Right forelimb (tissue), 1 donor: Measurements from ENCODE around the gene ASB8.
A peak's percentile ranks its signal among the peaks of the same experiment; 100 is the strongest.
"Not testable (repeated sequence)": the region's sequence is repeated elsewhere in the genome, so short reads cannot be mapped to it uniquely, and the experiment has no call there.

Experiments
- DNase-seq: peaks from one replicate; pipeline ENCODE4 v3.0.0-alpha.2; 2018

The ASB8 gene

GRCh38 chr12:48131517-48131916 is 25.8 kb downstream of the ASB8 start:
- DNase-seq, result no peak

- no peak for DNase-seq
Observed at GRCh38 chr12:48129376-48129775, 27.9 kb downstream of the ASB8 start.

GRCh38 chr12:48128800-48129199 is 28.5 kb downstream of the ASB8 start:
- no peak for DNase-seq

- no peak for DNase-seq
Observed at GRCh38 chr12:48126953-48127630, 30.2 kb downstream of the ASB8 start.

GRCh38 chr12:48125985-48126384 is 31.3 kb downstream of the ASB8 start:
- DNase-seq, result no peak

- DNase-seq, result not testable (repeated sequence)
Observed at GRCh38 chr12:48125542-48125941, 31.8 kb downstream of the ASB8 start.

GRCh38 chr12:48123169-48123568 is 34.1 kb downstream of the ASB8 start:
- DNase-seq, result no peak

- no peak for DNase-seq
Observed at GRCh38 chr12:48122065-48122834, 35.1 kb downstream of the ASB8 start.

- no peak for DNase-seq
Observed at GRCh38 chr12:48121522-48121921, 35.8 kb downstream of the ASB8 start.

- DNase-seq, result no peak
Observed at GRCh38 chr12:48119834-48120195, 37.5 kb downstream of the ASB8 start.

- peak; percentile 88 for DNase-seq
Observed at GRCh38 chr12:48119078-48119833, 38.1 kb downstream of the ASB8 start, which contains the start of gene PFKM. Gene PFKM (plus strand): TSS chr12:48119364. CDS start chr12:48122775, 3,411 bp downstream.

GRCh38 chr12:48118284-48118871 is 38.9 kb downstream of the ASB8 start:
- no peak for DNase-seq

- no peak for DNase-seq
Observed at GRCh38 chr12:48115957-48116356, 41.4 kb downstream of the ASB8 start.

- DNase-seq, result not testable (repeated sequence)
Observed at GRCh38 chr12:48111312-48111693, 46.0 kb downstream of the ASB8 start.

- DNase-seq, result no peak
Observed at GRCh38 chr12:48110691-48111311, 46.5 kb downstream of the ASB8 start.

- DNase-seq, result no peak
Observed at GRCh38 chr12:48109424-48109823, 47.9 kb downstream of the ASB8 start.

GRCh38 chr12:48106681-48107613 is 50.4 kb downstream of the ASB8 start:
- DNase-seq, result no peak

GRCh38 chr12:48105867-48106680 is 51.2 kb downstream of the ASB8 start, which contains the start of gene SENP1:
Gene SENP1 (minus strand): TSS chr12:48106079. CDS start chr12:48101472, 4,607 bp downstream.
- peak; percentile 95 for DNase-seq

- no peak for DNase-seq
Observed at GRCh38 chr12:48105321-48105866, 51.9 kb downstream of the ASB8 start.

- no peak for DNase-seq
Observed at GRCh38 chr12:48104531-48104930, 52.8 kb downstream of the ASB8 start.
